ENCODE data around the gene DLX3.
A peak's percentile ranks its signal among the peaks of the same experiment; 100 is the strongest.

DLX3 gene

GRCh38 chr17:49992191-49992932 is 2.7 kb downstream of the DLX3 start:
- DNase-seq: no peak

DNA sequence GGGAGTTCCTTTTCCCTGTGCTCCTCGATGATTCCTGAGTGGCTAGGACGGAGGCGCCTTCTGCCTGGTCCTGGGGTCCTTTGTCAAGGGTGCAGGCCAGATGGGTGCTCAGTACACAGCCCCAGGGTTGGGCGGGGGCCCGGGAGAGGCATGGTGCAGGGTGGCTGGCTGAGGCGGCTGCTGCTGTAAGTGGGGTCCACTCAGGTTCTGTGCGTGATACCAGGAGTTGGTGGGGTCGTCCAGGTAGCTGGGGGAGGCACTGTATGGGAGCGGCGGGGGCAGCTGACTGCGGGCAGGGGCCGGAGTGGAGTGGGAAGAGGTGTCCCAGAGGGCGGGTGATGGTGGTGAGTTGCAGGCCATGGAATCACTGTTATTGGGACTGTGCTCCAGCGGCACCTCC is 3.6 kb downstream of the DLX3 start:
- no peak for DNase-seq

DNA sequence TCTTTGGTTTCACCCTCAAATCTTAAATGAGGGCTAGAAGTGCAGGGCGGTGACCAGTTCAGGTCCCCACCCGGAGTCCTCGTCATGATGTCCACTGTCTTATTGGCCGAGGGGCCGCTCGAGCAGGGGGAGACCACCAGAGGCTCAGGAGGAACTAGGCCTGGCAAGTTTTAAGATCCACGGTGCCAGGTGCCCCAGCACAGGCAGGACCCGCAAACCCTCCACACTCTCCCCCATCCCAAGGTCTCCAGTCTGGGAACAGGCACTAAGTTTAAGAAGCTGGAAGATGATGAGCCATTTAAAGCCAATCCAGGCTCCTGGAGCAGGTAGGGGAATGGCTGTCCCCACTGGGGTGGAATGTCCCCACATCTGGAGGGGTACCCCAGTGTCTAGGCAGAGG is 4.1 kb downstream of the DLX3 start:
- DNase-seq: no peak

GRCh38 chr17:49990331-49990730 is 4.7 kb downstream of the DLX3 start:
- no peak for DNase-seq

GRCh38 chr17:49989518-49989880 is 5.5 kb downstream of the DLX3 start:
- DNase-seq: no peak

DNA sequence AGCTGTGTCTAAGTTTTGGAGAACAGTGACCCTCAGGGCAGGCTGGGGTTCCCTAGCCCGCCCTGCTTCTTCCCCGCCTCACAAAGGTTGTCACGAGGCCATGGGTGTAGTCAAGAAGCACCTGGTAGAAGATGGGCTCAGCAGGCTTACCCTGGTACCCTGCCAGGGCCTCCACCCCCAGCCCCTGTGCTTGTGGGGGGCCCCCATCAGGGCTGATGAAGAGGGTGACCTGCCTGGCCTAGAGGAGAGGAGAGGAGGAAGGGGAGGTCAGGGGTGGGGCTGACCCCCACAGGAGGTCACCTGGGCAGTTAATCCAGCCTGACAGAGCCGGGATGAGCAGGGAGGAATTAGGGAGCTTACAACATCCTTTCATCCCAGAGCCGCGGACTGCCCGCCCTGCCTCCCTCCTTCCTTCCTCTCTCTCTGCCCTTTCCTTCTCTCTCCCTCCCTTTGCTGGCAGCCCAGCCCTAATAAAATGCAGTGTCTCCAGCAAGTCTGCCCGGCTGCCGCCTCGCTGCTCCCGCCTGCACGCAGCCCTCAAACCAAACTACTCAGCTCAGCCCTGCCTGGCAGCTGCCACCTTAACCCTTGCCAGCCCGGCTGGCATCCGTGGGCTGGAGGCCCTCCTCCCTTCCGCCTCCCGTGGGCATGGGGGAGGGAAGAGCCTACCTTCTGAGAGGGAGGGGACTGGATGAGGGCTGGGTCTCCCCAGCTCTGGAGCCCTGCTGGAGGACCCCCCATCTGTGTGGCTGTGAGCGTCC is 7.2 kb downstream of the DLX3 start:
- no peak for DNase-seq

- no peak for DNase-seq
These were observed 7.8 kb downstream of the DLX3 start for GRCh38 chr17:49987290-49987585.

- no peak for DNase-seq
These were observed 8.4 kb downstream of the DLX3 start for GRCh38 chr17:49986396-49987289.

- DNase-seq: no peak
These were observed 9.6 kb downstream of the DLX3 start for GRCh38 chr17:49985310-49985990.

GRCh38 chr17:49984776-49985175 is 10.2 kb downstream of the DLX3 start:
- DNase-seq: no peak

GRCh38 chr17:49984283-49984682 is 10.7 kb downstream of the DLX3 start:
- DNase-seq: no peak

- no peak for DNase-seq
These were observed 14.3 kb downstream of the DLX3 start for GRCh38 chr17:49980703-49981197.

DNA sequence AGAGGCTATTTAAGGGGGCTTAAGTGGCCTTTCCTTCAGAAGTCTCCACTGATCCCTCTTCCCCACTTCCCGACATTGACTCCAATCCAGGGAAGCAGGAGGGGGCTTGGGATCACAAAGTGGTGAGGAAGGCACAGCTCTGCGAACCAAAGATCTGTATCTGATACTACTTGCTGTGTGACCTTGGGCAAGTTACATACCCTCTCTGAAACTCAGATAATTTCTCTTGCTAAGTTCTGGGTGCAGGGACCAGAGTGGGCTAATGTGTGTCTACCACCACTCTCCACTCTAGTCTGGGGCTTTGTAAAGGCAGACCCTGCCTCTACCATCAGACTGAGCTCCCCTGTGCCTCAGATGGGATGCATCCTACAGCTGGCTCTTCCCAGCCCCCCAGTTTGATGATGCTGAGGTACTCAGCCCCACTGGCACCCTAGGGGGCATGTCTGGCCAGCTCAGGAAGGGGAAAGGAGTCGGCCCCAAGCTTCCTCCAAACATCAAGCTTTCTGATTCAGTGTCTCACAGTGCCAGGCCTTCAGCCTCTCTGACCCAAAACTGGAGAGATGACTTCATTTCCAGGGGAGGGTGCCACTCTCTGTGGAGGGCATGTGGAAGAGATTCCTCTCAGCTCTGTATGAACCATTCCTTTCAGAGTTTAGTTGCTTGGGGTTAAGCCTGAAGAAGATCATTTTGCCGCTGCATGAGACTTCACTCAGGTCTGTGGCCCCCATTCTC is 15.1 kb downstream of the DLX3 start:
- peak in 1 of 2 donors; percentile 14 for DNase-seq

GRCh38 chr17:49978501-49978900 is 16.5 kb downstream of the DLX3 start:
- peak; percentile 93 to 96 for DNase-seq

GRCh38 chr17:49977463-49978389 is 17.3 kb downstream of the DLX3 start:
- DNase-seq: no peak

DNA sequence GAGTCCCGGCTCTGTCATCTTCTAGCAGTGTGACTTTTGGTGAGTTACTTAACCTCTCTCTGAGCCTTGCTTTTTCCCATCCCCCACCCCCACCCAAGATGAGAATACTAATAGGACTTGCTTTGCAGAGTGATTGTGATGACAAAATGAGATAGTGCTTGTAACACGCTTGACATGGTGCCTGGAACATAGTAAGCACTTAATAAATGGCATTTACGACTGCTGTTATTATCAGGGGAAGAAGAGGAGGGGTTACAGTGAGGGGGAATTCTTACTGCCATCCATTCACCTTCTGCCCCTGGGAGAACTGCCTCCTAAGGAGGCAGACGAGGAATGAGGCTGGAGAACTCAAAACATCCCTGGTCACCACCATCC is 18.2 kb downstream of the DLX3 start:
- DNase-seq: no peak

- peak in 1 of 2 donors; percentile 23 for DNase-seq
These were observed 18.7 kb downstream of the DLX3 start for GRCh38 chr17:49976163-49976827.

- DNase-seq: no peak
These were observed 19.5 kb downstream of the DLX3 start for GRCh38 chr17:49975531-49975930.

- no peak for DNase-seq
These were observed 21.8 kb downstream of the DLX3 start for GRCh38 chr17:49973271-49973615.
